AG09319 (cell line): ENCODE results near the gene FALEC.
A peak's percentile ranks its signal among the peaks of the same experiment; 100 is the strongest.
"Not testable (repeated sequence)": the region's sequence is repeated elsewhere in the genome, so short reads cannot be mapped to it uniquely, and the experiment has no call there.

Experiments
- DNase-seq: peaks from one replicate; pipeline ENCODE4 v3.0.0-alpha.2; 2010; ENCODE audit warnings: low read depth; ENCODE audit errors: extremely low read depth
- CTCF ChIP-seq: IDR thresholded peaks from 2 replicates; pipeline ENCODE4 v1.5.1; 2011; ENCODE audit warnings: low read depth, mild to moderate bottlenecking, inconsistent platforms, low read length, moderate library complexity

FALEC gene

GRCh38 chr1:150579110-150579944 lies 63.8 kb downstream of the FALEC start, which contains the start of gene MCL1:
MCL1 (minus strand) TSS chr1:150579610; CDS start chr1:150579530, 80 bp downstream.
- TF ChIP-seq CTCF = no peak; the same call in 1 of the 2 replicates
- DNase-seq = peak; percentile 94

GRCh38 chr1:150579945-150580642 lies 64.5 kb downstream of the FALEC start:
- no peak for TF ChIP-seq CTCF
- DNase-seq = no peak

- DNase-seq = not testable (repeated sequence)
Observed at GRCh38 chr1:150580966-150581365, 65.4 kb downstream of the FALEC start.

GRCh38 chr1:150581437-150581836 lies 65.9 kb downstream of the FALEC start:
- DNase-seq = not testable (repeated sequence)

- DNase-seq = not testable (repeated sequence)
Observed at GRCh38 chr1:150581962-150582361, 66.4 kb downstream of the FALEC start.

GRCh38 chr1:150582371-150582770 lies 66.8 kb downstream of the FALEC start:
- no peak for DNase-seq
- no peak for TF ChIP-seq CTCF
